GM19468 (cell line): ENCODE results near the gene HHAT.

Experiments used
- ATAC-seq: cut with Tn5 transposase; IDR thresholded peaks from one replicate; pipeline ENCODE4 v1.9.1; 2021; ENCODE audit warnings: mild to moderate bottlenecking, moderate library complexity, moderate number of reproducible peaks; ENCODE audit not compliant: unreplicated experiment; ENCODE audit errors: extremely low read depth

The HHAT gene

DNA sequence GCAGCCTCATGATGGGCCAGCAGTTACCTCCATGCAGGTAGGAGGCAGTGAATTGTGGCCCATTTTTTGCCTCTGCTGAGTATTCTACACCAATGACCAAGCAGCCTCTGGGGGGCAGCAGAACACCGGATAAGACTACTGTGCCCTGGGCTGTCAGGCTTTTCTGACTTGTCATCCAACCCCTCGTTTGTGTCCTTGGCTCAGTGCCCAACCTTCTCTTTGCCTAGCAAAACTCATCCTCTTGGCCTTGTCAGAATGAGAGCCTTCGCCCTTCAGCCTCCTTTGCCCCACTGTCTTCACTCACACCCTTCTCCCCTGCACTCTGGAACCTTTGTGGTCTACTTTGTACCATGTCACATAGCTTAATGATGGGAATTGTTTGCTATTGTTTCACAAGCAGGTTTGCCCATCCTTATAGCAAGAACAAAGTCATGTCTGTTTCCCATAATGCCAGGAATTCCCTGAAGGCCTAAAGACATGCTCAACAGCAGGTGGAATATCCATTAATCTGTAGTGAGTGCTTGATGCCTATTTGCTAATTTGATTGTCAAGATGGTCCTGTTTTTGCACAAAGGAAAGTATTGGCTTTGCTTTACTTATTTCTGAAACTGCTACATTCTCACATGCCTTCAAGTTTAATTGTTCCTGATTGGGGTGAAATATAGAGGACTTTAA is 255.9 kb downstream of the HHAT start:
- ATAC-seq = no peak

DNA sequence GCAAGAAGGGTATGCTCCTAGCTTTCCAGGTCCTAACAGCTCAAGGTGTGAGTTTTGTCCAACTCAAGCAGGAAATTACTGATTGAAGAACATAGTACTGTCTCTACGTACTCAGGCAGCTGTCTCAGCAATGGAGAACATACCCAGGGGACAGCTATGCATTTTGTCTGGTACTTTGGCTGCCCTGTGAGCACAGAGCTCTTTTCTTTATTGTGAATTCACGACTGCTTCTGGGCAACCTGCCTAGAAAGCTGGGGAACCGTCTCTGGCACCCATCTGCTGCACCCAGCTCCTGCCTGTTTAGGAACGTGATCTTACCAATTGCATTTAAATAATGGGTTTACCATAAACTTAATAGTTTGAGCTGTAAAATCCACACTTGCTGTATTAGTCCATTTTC is 258.1 kb downstream of the HHAT start:
- ATAC-seq = no peak

DNA sequence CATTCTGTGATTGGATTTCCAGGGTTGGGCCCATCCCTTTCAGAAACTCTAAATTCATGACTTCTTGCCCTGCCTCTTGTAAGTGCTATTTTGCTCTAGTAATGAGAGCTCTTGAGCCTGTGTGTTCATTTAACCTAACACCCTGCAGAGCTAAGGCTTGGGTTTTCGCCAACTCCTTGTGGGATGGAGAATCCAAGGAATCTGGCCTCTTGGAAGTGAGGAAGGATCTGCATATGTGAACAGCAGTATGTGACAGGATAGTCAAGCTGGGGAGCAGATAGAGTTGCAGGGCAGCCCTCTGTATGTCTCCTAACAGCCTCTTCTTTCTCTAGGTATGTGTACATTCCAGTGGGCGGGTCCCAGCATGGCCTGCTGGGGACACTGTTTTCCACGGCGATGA is 258.9 kb downstream of the HHAT start:
- ATAC-seq = no peak

DNA sequence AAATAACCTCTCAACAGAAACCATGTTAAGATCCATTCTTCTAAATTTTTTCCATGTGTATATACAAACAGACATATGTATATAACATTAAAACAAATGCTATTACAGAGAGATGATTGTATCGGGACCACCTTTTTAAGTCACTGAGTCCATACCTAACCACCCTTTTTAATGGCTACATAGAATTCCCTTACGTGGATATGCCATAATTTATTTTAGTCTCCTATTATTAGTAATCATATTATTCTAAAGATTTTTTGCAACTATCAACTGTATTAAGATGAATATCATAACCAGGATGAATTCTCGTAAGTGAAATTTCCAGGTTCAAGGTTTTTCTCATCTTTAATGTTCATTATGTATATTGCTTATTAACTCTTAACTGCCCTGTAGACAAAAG is 259.7 kb downstream of the HHAT start:
- no peak for ATAC-seq

DNA sequence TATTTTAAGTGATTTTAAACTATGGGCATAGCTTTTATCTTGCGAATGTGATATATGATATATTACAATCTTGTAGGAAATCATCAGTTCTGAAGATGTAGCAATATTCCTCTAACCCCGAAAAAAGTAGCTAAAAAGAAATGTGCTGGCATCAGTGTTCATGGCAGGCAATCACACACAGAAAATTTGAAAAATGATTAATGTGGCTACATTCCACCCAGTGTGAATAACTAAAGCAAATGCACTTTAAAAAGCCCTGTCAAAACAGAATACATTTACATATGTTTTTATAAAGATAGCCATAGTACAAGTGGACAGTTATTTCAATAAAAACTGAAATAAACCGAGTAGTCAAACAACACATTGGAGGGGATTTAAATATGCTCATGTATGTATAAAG is 260.2 kb downstream of the HHAT start:
- no peak for ATAC-seq

DNA sequence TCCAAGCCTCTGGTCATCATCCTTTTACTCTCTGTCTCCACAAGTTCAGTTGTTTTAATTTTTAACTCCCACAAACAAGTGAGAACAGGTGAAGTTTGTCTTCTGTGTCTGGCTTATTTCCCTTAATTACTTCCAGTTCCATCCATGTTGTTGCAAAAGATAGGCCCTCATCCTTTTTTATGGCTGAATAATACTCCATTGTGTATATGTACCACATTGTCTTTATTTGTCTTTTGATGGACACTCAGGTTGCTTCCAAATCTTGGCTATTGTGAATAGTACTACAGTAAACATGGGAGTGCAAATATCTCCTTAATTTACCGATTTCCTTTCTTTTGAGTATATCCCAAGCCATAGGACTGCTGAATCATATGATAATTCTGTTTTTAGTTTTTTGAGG is 262.5 kb downstream of the HHAT start:
- ATAC-seq = no peak

DNA sequence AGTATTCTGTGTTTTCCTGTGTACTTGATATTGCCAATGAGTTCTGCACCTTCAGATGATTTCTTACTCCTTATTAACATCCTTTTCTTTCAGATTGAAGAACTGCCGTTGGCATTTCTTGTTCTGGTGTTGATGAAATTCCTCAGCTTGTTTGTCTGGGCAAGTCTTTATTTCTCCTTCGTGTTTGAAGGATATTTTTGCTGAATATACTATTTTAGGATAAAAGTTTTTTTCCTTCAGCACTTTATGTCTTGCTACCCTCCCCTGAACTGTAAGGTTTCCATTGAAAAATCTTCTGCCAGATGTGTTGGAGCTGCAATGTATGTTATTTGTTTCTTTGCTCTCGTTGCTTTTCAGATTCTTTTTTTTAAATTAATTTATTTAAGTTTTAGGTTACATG is 265.9 kb downstream of the HHAT start:
- ATAC-seq = no peak

DNA sequence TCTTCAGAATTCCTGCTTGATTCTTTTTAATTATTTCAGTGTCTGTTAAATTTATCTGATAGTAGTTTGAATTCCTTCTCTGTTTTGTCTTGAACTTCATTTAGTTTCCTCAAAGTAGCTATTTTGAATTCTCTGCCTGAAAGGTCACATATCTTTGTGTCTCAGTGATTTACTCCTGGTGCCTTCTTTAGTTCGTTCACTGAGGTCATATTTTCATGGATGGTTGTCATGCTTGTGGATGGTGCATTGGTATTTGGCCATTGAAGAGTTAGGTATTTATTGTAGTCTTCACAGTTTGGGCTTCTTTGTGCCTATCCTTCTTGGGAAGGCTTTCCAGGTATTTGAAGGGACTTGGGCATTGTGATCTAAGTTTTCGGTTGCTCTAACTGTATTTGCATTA is 267.9 kb downstream of the HHAT start:
- ATAC-seq = no peak

DNA sequence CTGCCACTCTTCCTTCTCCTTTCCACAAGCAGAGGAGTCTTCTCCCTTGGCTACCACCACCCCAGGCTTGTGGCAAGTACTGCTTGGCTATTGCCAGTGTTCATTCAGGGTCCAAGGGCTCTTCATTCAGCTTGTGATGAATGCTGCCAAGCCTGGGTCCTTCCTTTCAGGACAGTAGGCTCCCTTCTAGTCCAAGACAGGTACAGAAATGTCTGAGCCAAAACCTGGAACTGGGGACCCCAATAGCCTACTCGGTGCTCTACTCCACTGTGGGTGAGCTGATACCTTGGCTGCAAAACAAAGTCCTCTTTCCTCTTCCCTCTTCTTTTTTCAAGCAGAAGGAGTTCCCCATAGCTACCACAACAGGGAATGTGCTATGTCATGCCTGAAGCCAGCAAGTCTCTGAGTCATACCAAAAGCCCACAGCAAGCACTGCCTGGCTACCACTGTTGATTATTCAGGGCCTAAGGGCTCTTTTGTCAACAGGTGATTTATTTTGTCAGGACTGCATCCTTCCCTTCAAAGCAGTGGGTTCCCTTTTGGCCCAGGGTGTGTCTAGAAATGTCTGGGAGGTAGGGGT is 268.9 kb downstream of the HHAT start:
- ATAC-seq = no peak

DNA sequence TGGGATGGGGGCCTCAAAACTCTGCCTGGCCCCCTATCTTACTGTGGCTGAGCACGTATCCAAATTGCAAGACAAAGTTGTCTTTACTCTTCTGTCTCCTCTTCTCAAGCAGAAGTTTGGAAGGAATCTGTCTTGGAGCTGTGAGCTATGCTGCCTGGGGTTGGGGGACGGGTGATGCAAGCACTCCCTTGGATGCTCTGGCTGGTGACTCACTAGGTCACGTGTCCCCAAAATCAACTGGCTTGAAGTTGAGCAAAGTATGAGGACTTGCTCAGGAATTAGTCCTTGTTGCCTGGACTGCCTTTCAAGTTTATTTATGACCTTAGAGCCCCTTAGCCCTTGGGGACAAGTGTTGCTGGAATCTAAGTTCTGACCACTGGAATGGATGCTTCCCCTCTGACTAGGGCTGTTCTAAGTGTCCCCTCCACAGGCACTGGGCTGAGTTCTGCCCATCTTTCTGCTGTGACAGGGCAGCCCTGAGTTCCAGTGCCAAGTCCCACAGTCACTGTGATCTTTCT is 269.5 kb downstream of the HHAT start:
- no peak for ATAC-seq

DNA sequence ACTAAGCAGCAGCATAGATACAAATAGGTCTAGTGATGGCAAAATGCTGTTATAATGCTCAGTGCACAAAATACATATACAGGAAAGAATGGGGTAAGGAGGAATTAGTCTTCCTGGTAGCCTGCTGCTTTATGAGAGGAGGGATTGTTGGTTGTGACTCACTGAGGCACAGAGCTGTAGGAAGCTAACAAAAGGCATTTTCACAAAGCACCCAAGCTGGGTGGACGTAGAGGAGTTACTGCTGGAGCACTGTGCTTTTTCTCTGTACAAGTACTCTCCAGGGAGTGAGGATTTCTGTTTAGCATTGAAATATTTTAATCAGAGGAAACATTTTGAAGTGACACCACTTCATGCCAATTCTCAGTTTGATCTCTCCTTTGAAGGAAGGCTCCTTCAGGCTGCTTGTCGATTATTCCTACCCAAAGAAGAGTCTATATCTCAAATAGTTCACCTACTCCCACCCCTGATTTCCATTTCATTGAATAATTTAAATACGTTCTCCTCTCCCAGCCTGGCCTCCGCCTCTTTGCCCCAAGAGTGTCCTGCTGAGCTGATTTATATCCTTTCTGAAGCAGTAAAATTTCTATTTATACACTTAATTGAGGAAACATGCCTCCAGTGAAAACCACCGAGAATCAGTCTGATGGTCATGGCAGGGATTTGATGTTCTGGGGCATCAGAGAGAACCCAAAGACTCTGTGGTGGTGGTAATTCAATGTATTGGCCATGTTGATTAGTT is 271.9 kb downstream of the HHAT start:
- no peak for ATAC-seq

DNA sequence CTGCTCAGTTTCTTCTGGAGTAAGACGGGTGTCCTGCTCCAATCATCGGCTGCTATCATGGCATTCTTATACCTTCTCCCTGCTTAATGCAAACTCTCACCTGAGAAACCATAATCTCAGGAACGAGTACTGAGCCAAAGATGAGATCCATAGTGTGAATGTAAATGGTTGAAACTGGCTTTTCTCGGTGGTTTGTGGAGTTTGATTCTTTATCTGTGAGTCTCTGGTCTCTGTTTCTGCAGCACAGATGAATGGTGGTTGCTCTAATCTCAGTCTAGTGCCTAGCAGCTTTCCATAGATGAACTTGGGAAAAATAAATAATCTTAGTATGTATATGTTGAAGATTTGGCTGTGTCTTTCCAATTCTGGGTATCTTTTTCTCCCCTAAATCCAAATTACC is 274.4 kb downstream of the HHAT start:
- no peak for ATAC-seq

DNA sequence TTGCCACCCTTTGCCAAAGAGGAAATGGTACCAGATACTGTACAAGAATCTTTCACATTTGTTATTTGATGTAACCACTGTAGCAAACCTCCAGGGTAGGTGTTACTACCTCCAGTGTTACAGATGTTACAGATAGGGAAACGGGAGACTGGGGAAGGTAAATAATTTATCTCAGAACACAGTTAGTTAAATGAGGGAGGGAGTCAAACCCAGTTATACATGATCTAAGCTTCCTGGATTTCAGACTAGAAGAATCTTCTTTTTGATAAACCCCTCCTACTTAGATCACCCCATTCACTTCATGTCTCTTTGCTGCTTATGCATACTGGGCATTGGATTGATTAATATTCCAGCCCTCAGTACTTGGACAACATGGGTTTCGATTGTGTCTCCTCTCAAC is 276.4 kb downstream of the HHAT start:
- ATAC-seq = no peak

DNA sequence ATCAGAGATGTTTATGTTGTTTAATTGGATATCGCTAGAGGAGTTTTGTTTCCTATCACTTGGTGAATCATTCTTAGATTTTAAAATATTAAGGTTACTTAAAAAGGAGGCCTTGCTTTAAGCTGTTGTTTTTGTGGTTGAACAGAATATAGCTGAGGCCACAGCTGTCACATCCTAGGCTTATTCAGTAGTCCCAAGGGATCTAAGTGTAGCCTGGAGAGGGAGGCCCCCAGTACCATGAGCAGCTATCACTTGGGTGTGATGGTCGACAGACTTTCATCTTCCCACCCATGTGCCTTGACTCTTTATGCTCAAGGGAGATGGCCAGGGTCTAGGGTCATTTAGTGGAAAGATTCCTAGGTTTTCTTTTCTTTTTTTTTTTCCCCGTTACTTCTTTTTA is 278.7 kb downstream of the HHAT start:
- ATAC-seq = no peak

DNA sequence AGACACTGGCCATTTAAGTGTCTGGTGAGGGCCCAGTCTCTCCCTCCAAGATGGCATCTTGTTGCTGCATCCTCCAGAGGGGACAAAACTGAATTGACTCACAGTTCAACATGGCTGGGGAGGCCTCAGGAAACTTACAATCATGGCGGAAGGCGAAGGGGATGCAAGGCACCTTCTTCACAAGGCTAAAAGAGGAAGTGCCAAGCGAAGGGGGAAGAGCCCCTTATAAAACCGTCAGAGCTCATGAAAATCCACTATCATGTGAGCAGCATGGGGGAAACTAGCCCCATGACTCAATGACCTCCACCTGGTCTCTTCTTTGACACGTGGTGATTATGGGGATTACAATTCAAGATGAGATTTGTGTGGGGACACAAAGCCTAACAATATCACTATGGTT is 280.1 kb downstream of the HHAT start:
- no peak for ATAC-seq

DNA sequence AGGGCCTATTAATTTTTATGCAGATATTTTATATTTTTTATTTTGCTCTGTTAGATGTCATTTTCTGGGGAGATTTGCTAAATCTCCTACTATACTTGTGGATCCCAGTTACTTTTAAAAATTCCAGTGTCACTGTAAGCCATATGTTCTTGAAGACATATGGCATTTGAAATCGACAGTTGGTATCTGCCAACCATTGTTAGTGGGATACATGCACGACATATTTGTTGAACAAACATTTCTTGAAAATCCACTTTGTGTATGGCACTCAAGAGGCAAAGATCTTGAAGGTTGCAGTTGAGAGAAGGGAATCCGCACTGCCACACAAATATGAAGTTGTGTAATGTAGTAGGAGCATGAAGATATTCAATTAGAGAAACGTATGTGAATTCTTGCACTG is 287.7 kb downstream of the HHAT start:
- ATAC-seq = no peak

DNA sequence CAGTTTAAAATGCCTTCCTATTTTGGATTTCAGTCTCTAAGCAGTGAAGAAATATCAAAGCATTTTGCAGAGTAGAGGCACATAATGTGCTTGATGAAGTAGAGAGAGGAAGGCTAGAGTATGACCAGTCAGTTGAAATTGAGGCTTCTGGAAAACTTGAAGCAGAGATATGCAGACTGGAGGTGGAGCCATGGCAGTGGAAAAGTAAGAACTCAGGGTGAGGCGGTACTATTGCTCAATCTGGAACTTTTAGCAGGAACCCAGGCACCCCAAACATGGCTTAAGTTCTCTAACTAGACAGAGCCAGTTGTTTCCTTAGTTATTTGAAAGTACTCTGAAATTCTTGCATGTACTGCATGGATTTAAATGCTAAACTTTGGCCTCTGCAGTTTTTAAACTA is 288.6 kb downstream of the HHAT start:
- ATAC-seq = no peak

DNA sequence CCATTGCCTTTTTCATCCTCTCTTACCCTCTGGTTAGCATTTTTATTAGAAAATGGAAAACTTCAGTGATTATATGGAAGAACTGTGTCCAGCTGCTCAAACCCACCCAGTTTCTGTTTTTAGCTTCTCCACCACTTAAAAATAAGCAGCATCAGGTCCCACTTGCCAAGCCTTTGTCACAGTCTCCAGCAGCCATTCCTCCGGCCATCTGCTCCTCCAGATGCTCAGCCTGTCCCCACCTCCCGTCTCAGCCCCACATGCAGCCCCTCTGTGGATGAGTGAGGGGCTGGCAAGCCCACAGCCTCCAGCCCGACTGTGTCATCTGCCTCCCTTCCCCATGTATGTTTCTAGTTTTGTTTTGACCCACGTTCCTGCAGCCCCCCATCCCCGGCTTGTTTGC is 289.7 kb downstream of the HHAT start:
- no peak for ATAC-seq

DNA sequence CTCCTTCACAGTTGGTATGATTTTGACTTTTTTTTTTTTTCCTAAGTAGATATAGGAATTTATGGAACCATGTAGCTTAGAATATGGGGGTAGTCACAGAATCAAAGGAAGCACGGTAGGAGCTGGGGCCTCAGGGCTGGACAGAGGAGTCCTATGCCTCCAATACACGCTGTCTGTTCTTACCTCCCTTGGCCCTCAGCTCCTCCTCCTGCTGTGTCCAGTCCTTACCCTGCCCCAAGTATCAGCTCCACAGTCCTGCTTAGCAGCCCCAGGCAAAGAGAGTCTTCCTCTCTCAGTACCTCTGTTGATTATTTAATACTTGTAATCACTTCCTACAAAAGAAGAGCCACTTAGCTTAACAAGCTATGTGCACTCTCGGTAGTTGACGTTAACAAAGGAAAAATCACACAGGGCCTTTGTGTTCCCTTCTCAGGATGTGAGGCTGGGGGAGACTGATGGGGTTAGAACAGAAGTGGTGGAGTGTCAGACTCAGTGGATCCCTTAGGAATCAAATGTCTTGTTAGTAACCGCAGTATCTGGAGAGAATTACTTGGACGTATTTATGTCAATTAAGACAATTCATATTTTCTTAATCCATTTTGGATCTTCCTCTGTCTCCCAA is 292.3 kb downstream of the HHAT start:
- ATAC-seq = no peak

DNA sequence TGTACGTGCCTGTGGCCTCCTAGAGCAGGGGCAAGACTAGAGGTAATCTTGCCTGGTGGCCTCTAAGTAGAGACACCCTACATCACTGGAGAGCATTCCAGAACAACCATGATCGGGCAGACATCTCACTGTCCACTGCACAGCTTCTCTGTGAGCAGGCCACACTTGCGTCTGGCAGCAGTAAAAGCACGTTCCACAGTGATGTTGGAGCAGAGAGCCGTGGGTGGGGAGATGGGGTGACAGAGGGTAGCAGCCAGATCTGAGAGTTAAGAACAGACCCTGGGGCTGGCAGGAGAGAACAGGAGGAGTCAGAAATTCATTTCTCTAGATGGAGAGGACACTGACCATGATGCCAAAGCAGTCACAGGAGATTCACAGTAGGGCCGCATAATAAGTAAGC is 293.0 kb downstream of the HHAT start:
- ATAC-seq = no peak

DNA sequence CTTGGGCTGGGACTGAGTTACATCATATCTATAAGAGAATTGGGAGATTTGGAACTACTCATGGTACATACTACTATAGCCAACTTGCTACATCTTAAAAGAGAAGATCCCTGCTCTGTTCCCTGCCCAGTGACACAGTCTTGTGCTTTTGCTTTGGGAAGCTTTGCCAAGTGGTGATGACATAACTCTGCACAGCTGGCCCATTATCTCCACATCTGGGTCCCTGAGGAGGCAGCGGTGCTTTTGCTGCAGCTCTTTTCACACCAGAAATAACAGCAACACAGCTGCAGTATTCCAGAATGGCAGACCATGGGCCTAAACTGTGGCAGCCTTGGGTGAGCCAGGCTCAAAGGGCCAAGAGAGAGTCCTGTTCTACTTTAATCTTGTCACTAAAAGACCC is 296.0 kb downstream of the HHAT start:
- no peak for ATAC-seq
